OCI-LY1 (cell line): ENCODE results near the gene BBS9.

Experiments
- CTCF ChIP-seq: fragments of 200-600 bp; sonication (generic), shearing (Covaris generic); IDR thresholded peaks from 2 replicates; pipeline ENCODE4 v1.5.1; 2017; ENCODE audit warnings: mild to moderate bottlenecking, antibody characterized with exemption, low read length, moderate library complexity, mixed read lengths
- EZH2 ChIP-seq: fragments of 200-600 bp; sonication (generic), shearing (Covaris generic); IDR thresholded peaks from 2 replicates; pipeline ENCODE4 v1.8.0; 2017; ENCODE audit warnings: borderline replicate concordance, mixed run types, mild to moderate bottlenecking, antibody characterized with exemption, low read length, moderate library complexity, mixed read lengths

- no peak for TF ChIP-seq CTCF
- TF ChIP-seq EZH2 = no peak
Measured at GRCh38 chr7:33250421-33250871, 121.1 kb downstream of the BBS9 start.
